K562 (cell line): Measurements from ENCODE around the gene DBF4B.

ENCODE experiments used
- BHLHE40 ChIP-seq: IDR thresholded peaks from 2 replicates; pipeline ENCODE4 v1.6.1; 2011; ENCODE audit warnings: low read length, improper control_type of control experiment
- CTCF ChIP-seq, 3 experiments: IDR thresholded peaks in 2 of 3; conservative IDR thresholded peaks in 1 of 3; 2 replicates each; pipeline ENCODE4 v1.5.1; 2011 to 2012; ENCODE audit warnings: low read length in 3 of 3, mild to moderate bottlenecking in 3 of 3, control low read depth in 2 of 3, improper control_type of control experiment in 1 of 3, inconsistent platforms in 1 of 3, low read depth in 1 of 3, mixed read lengths in 1 of 3, moderate library complexity in 1 of 3; ENCODE audit not compliant: insufficient read depth in 2 of 3
- EP300 ChIP-seq: IDR thresholded peaks from 2 replicates; pipeline ENCODE4 v1.6.1; 2012; ENCODE audit warnings: low read length, improper control_type of control experiment
- GABPA ChIP-seq: fragments of 200-800 bp; sonication (Bioruptor generic); conservative IDR thresholded peaks from 2 replicates; pipeline ENCODE4 v1.6.1; 2016; ENCODE audit warnings: low read depth, missing genetic modification characterization, missing compliant biosample characterization
- MTA3 ChIP-seq: fragments of 450-650 bp; formaldehyde crosslinking; IDR thresholded peaks from 2 replicates; pipeline ENCODE4 v1.6.1; 2017; ENCODE audit warnings: mild to moderate bottlenecking, borderline replicate concordance
- USF2 ChIP-seq: sonication (generic); formaldehyde crosslinking; IDR thresholded peaks from 2 replicates; pipeline ENCODE4 v1.5.0; 2020; ENCODE audit warnings: missing genetic modification reagents
- ZFP36 ChIP-seq: fragments of 150-350 bp; IDR thresholded peaks from 2 replicates; pipeline ENCODE4 v1.6.1; 2018; ENCODE audit warnings: low read length, low read depth; ENCODE audit not compliant: partially characterized antibody
- ZNF263 ChIP-seq: sonication (generic); formaldehyde crosslinking; IDR thresholded peaks from 2 replicates; pipeline ENCODE4 v1.8.0; 2022; ENCODE audit warnings: mild to moderate bottlenecking, missing genetic modification reagents, borderline replicate concordance
- ZNF318 ChIP-seq, 2 experiments: fragments of 450-650 bp; IDR thresholded peaks; 2 replicates each; pipeline ENCODE4 v1.6.1; 2016; ENCODE audit warnings: mild to moderate bottlenecking in 2 of 2, borderline replicate concordance in 1 of 2, low read depth in 1 of 2, moderate library complexity in 1 of 2

GRCh38 chr17:44757918-44758413, 49.5 kb downstream of the DBF4B start:
- no peak for TF ChIP-seq EP300
- no peak for TF ChIP-seq ZNF318 (IDR thresholded peaks at IDR 0.05; ENCODE audit: borderline replicate concordance in 1 of 2, low read depth in 1 of 2)
- TF ChIP-seq CTCF (IDR thresholded peaks at IDR 0.05 in 2 of 3, conservative IDR thresholded peaks at IDR 0.05 in 1 of 3; ENCODE audit: insufficient read depth in 2 of 3, low read depth in 1 of 3, low read length in 3 of 3): no peak
- TF ChIP-seq GABPA (tag): no peak
- no peak for TF ChIP-seq USF2
- TF ChIP-seq ZFP36: no peak
- TF ChIP-seq ZNF263 (CRISPR knock-in tag): no peak
- TF ChIP-seq BHLHE40: no peak
- no peak for TF ChIP-seq MTA3
